ENCODE data around the gene RTL10.

RTL10 gene, protein sequence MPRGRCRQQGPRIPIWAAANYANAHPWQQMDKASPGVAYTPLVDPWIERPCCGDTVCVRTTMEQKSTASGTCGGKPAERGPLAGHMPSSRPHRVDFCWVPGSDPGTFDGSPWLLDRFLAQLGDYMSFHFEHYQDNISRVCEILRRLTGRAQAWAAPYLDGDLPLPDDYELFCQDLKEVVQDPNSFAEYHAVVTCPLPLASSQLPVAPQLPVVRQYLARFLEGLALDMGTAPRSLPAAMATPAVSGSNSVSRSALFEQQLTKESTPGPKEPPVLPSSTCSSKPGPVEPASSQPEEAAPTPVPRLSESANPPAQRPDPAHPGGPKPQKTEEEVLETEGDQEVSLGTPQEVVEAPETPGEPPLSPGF

DNA sequence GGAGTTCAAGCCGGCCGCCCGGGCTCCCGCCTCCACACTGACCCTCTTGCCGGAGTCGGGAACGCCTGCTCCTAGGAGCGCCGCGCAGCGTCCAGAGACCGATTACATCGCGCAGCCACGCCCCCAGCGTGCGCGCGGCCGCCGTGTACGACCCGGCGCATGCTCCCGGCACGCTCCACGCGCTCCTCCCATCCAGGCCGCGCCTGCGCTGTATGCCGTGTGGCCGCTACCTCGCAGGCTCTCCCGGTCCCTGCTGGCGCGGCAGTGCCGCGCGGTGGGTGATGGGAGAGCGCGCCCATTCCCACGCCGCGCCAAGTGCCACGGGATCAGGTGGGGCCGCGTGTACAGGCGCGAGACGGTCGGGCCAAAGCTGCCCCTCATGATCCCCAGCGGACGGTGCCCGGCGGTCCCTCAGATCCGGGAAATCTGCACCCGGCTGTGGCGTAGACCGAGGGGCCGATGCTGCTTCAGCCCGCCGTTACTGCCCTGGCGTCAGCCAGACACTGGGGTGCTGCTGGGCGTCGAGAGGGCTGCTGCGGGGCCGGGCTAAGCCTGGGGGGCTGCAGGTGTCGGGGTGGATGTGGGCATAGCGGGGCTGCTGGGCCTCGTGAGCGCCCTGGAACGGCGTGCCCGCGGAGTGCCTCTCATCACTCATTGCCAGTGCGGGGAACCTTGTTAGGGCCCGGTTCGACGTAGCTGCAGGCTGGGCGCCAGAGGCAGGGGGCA lies at the start of gene RTL10, which contains the start of gene GNB1L:
Gene RTL10, minus strand, starts transcription at position 97 of the 726 bp plus-strand sequence. CDS start 2,613 bp downstream, outside the sequence.
Gene GNB1L, minus strand, starts transcription at position 97 of the 726 bp plus-strand sequence. CDS start 33,519 bp downstream, outside the sequence.
- Histone ChIP-seq H3K36me3 (ENCODE audit: control insufficient read depth in 2 of 2, insufficient read depth in 2 of 2, low read length in 2 of 2) (peaks cover 12 to 14% of the 10 kb centered on the region in 2 donors), H3K4me3 (ENCODE audit: low read length in 2 of 2) (peak within 1 kb of the TSS; percentile 80 to 97), H3K27ac (ENCODE audit: low read length) (peak within 1 kb of the TSS; percentile 90), H3K4me1 (ENCODE audit: control insufficient read depth, insufficient read depth, low read length) (peaks cover 33% of the 10 kb centered on the region), H3K9me3 (ENCODE audit: control insufficient read depth in 2 of 2, low read length in 2 of 2) (no peaks in the 10 kb centered on the region), H3K27me3 (ENCODE audit: control insufficient read depth in 1 of 2, insufficient read depth in 2 of 2, low read length in 2 of 2) (no peaks in the 10 kb centered on the region), H3K9ac (ENCODE audit: low read length in 2 of 2) (peak within 1 kb of the TSS; percentile 85 to 93)

DNA sequence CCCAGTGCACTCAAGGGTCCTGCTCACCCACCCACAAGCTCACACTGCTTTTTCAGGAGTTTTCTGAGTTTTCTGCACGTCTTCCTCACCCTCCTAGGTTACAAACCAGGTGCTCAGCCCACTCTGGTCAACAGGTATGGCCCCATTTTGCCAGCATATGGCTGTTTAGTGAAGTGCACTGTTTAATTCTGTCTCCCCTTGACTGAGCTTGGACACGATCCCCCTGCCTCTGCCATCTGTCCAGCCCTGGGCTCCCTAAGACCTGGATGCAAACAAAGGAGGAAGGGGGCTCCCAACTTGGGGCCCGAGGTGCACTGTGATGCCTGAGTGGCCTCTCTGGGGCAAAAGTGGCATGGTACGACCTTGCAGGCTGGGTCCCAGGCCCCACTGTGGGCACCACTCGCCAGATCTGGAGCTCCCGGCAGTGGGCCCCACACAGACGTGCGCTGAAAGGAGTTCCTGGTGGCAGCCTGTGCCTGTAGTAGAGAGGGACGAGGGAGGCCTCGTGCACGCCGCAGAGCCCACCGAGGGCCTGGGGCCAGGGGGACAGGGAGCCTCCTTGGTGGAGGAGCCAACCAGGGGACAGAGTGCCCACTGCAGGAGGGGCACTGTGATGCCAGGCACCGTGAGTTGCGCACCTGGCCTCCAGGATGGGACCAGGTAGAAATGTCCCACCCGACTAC lies 49.6 kb upstream of the RTL10 start:
- H3K36me3 ChIP-seq (ENCODE audit: control insufficient read depth in 2 of 2, insufficient read depth in 2 of 2, low read length in 2 of 2) = peaks cover 7 to 15% of the 10 kb centered on the region in 2 donors
- no peak overlapping the region for H3K9ac ChIP-seq (ENCODE audit: low read length in 2 of 2)
- H3K27me3 ChIP-seq (ENCODE audit: control insufficient read depth in 1 of 2, insufficient read depth in 2 of 2, low read length in 2 of 2) = no peaks in the 10 kb centered on the region
- H3K27ac ChIP-seq (ENCODE audit: low read length) = no peak overlapping the region
- no peak overlapping the region for H3K4me3 ChIP-seq (ENCODE audit: low read length in 2 of 2)
- no peaks in the 10 kb centered on the region for H3K4me1 ChIP-seq (ENCODE audit: control insufficient read depth, insufficient read depth, low read length)
- no peaks in the 10 kb centered on the region for H3K9me3 ChIP-seq (ENCODE audit: control insufficient read depth in 2 of 2, low read length in 2 of 2)

DNA sequence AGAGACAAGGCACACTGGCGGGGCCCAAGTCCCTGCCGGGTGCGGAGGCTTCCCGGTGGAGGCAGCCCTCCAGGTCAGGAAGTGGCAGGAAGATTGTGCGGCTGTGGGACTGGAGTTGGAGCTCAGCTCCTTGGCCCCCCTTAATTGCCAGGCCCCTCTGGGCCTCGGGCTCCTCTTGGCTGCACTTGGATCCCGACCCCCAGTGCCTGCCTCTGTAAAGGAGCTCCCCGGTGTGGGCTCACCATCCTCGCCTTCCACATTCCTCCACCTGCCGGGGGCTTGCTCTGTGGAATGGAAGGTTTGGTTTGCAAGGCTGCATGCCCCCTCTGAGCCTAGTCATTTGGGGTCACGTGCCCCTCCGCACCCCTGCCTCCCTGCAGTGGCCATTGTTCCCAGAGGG lies 48.8 kb upstream of the RTL10 start:
- peaks cover 7 to 15% of the 10 kb centered on the region in 2 donors for H3K36me3 ChIP-seq (ENCODE audit: control insufficient read depth in 2 of 2, insufficient read depth in 2 of 2, low read length in 2 of 2)
- no peaks in the 10 kb centered on the region for H3K9me3 ChIP-seq (ENCODE audit: control insufficient read depth in 2 of 2, low read length in 2 of 2)
- no peak overlapping the region for H3K4me3 ChIP-seq (ENCODE audit: low read length in 2 of 2)
- H3K27ac ChIP-seq (ENCODE audit: low read length) = no peak overlapping the region
- no peaks in the 10 kb centered on the region for H3K4me1 ChIP-seq (ENCODE audit: control insufficient read depth, insufficient read depth, low read length)
- H3K27me3 ChIP-seq (ENCODE audit: control insufficient read depth in 1 of 2, insufficient read depth in 2 of 2, low read length in 2 of 2) = no peaks in the 10 kb centered on the region
- H3K9ac ChIP-seq (ENCODE audit: low read length in 2 of 2) = no peak overlapping the region

DNA sequence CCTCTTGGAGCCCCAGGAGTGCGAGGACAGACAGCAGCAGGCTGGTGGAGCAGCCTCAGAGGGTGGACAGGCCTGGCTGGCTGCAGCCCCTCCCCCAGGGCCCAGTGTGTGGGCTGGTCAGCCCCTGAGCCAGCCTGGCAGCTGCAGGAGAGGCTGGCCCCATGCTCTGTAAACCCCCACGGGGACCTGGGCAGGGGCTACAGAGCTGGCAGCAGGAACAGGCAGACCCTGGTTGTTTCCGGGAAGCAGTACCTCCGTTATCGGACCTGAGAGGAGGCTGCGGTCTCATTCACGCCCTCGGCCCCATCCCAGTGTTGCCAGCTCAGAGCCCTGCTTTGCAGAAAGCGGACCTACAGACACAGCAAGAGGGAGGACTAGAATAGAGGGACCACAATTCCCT lies 48.4 kb upstream of the RTL10 start:
- H3K4me1 ChIP-seq (ENCODE audit: control insufficient read depth, insufficient read depth, low read length) = no peaks in the 10 kb centered on the region
- no peaks in the 10 kb centered on the region for H3K27me3 ChIP-seq (ENCODE audit: control insufficient read depth in 1 of 2, insufficient read depth in 2 of 2, low read length in 2 of 2)
- H3K9ac ChIP-seq (ENCODE audit: low read length in 2 of 2) = no peak overlapping the region
- H3K4me3 ChIP-seq (ENCODE audit: low read length in 2 of 2) = no peak overlapping the region
- no peaks in the 10 kb centered on the region for H3K9me3 ChIP-seq (ENCODE audit: control insufficient read depth in 2 of 2, low read length in 2 of 2)
- H3K36me3 ChIP-seq (ENCODE audit: control insufficient read depth in 2 of 2, insufficient read depth in 2 of 2, low read length in 2 of 2) = peaks cover 7 to 11% of the 10 kb centered on the region in 2 donors
- no peak overlapping the region for H3K27ac ChIP-seq (ENCODE audit: low read length)

DNA sequence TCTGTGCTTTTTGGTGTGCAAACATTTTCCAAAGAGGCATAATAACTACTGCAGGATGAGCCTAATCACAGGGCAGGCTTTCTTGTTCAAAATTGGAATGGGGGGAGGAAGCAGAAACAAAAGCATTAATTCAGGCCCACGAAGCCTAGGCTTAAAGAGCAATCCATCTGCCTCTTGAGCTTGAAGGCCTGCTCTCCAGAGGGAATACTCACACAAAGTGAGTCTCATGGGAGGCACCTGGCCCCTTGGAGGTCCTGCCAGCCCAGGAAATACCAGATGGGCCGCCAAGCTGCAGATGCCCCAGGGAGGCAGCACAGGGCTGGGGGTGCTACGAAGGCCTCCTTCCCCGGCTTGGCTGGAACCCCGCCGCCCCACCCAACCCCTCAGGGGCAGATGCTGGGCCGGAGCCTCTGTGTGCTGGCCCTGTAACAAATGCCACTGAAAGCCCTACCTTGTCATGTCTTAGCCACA lies 47.6 kb upstream of the RTL10 start:
- Histone ChIP-seq H3K4me1 (ENCODE audit: control insufficient read depth, insufficient read depth, low read length) (no peaks in the 10 kb centered on the region), H3K27me3 (ENCODE audit: control insufficient read depth in 1 of 2, insufficient read depth in 2 of 2, low read length in 2 of 2) (no peaks in the 10 kb centered on the region), H3K9me3 (ENCODE audit: control insufficient read depth in 2 of 2, low read length in 2 of 2) (no peaks in the 10 kb centered on the region), H3K9ac (ENCODE audit: low read length in 2 of 2) (no peak overlapping the region), H3K4me3 (ENCODE audit: low read length in 2 of 2) (no peak overlapping the region), H3K27ac (ENCODE audit: low read length) (no peak overlapping the region), H3K36me3 (ENCODE audit: control insufficient read depth in 2 of 2, insufficient read depth in 2 of 2, low read length in 2 of 2) (peaks cover 7 to 13% of the 10 kb centered on the region in 2 donors)

DNA sequence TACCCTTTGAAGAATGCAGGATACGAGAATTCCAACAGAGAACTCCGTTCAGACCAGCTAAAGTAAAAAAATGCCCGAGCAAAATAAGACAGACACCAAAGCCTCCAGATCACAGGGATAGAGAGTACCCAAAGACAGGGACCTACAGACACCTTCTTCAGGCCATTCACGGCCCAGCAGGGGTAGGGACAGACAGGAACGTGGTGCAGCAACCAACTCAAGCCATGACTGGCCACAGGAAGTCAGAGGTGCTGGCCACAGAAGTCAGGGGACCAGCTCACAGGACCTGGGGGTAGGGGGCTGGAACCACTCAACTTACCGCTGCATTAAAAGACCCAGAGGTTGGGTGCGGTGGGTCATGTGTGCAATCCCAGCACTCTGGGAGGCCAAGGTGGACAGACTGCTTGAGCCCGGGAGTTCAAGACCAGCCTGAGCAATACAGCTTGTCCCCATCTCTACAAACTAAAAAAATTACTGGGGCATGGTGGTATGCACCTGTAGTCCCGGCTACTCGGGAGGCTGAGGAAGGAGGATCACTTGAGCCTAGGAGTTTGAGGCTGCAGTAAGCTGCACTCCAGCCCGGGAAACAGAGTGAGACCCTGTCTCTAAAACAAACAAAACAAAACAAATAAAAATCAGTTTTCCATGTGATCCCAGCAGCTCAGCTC lies 47.0 kb upstream of the RTL10 start:
- H3K27me3 ChIP-seq (ENCODE audit: control insufficient read depth in 1 of 2, insufficient read depth in 2 of 2, low read length in 2 of 2) = no peaks in the 10 kb centered on the region
- H3K36me3 ChIP-seq (ENCODE audit: control insufficient read depth in 2 of 2, insufficient read depth in 2 of 2, low read length in 2 of 2) = peaks cover 7 to 15% of the 10 kb centered on the region in 2 donors
- no peak overlapping the region for H3K4me3 ChIP-seq (ENCODE audit: low read length in 2 of 2)
- H3K9ac ChIP-seq (ENCODE audit: low read length in 2 of 2) = no peak overlapping the region
- no peaks in the 10 kb centered on the region for H3K4me1 ChIP-seq (ENCODE audit: control insufficient read depth, insufficient read depth, low read length)
- no peaks in the 10 kb centered on the region for H3K9me3 ChIP-seq (ENCODE audit: control insufficient read depth in 2 of 2, low read length in 2 of 2)
- H3K27ac ChIP-seq (ENCODE audit: low read length) = no peak overlapping the region

DNA sequence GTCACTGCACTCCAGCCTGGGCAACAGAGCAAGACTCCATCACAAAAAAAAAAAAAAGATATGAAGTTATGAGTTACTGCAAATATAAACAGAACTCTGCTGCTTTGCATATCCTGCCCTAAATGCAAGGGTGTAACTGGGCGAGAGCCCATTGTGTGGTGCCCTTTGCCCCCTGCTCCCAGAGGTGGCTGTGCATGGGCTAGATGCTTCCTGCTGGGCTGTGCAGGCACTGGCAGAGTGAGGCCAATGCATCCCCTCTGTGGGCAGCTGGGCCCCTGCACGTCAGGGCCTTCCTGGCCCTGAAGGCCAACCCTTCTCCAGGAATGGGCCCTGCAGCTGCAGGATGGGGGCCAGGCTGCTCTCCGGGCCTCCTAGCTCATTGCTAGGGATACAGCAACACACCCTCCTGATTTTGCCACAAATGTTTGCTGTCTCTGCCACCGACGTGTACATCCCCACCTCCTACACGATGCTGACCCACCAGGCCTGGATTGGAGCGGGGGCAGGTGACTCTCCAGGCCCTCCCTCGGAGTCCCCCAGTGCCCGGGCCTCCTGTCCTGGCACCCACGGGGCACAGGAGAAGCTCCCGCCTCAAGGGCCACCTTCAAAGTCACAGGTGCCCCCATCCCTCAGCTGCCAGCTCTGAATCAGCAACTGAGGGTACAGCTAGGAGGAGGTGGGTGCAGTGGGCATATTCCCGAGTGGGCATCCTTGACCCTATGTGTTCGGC lies 46.2 kb upstream of the RTL10 start:
- no peak overlapping the region for H3K9ac ChIP-seq (ENCODE audit: low read length in 2 of 2)
- peaks cover 3 to 13% of the 10 kb centered on the region in 2 donors for H3K36me3 ChIP-seq (ENCODE audit: control insufficient read depth in 2 of 2, insufficient read depth in 2 of 2, low read length in 2 of 2)
- no peaks in the 10 kb centered on the region for H3K4me1 ChIP-seq (ENCODE audit: control insufficient read depth, insufficient read depth, low read length)
- H3K27ac ChIP-seq (ENCODE audit: low read length) = no peak overlapping the region
- H3K4me3 ChIP-seq (ENCODE audit: low read length in 2 of 2) = no peak overlapping the region
- no peaks in the 10 kb centered on the region for H3K27me3 ChIP-seq (ENCODE audit: control insufficient read depth in 1 of 2, insufficient read depth in 2 of 2, low read length in 2 of 2)
- no peaks in the 10 kb centered on the region for H3K9me3 ChIP-seq (ENCODE audit: control insufficient read depth in 2 of 2, low read length in 2 of 2)

DNA sequence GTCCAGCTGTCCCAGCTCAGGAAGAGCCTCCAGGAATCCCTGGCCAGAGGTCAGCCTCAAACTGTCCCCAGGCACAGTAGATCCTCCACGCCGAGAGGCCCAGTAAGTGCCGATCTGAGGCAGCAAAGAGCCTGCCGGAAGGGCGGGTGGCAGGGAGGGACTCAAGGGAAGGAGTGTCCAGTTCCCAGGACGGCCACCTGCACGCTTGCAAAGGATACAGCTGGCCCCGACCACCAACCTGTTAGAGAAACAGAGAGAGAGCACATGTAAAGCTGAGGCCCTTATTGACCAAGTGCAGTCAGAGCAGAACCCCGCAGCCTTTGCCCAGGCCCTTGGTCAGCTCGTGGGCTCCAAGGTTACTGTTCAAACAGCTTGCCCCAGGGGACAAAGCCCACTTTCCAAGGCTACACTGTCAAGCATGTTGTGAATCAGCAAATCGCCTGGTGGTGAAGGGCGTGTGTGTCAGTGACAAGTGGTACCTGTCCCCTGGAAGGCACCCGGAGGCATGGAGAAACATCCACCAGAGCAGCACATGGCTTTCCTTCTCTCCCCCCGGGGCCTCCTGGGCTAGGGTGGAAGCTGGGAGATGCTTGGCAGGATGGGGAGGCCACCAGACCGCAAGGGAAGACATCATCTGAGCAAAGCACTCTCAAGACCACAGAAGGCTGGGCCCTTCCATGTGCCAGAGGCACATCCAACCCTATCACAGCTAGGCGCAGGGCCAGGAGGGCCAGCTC lies 44.3 kb upstream of the RTL10 start:
- H3K4me1 ChIP-seq (ENCODE audit: control insufficient read depth, insufficient read depth, low read length) = no peaks in the 10 kb centered on the region
- no peak overlapping the region for H3K4me3 ChIP-seq (ENCODE audit: low read length in 2 of 2)

DNA sequence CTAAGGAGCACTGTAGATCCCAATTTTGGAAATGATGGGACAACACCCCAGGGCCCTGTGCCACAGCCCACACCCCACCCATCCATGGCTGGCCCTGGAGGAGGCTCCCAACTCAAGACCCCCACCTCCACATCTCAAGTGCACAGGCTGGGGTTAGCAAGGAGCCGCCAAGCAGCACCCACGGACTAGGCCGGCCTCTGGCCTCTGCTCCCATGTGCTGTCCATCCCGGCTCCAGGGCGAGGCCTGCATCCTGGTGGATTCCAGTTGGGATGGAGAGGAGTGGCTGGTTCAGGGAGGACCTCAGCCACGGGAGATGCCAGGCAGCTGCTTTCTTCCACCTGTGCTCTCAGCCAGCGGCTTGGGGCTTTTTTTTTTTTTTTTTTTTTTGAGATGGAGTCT lies 43.5 kb upstream of the RTL10 start:
- Histone ChIP-seq H3K9ac (ENCODE audit: low read length in 2 of 2) (no peak overlapping the region), H3K4me3 (ENCODE audit: low read length in 2 of 2) (no peak overlapping the region), H3K4me1 (ENCODE audit: control insufficient read depth, insufficient read depth, low read length) (no peaks in the 10 kb centered on the region), H3K9me3 (ENCODE audit: control insufficient read depth in 2 of 2, low read length in 2 of 2) (no peaks in the 10 kb centered on the region), H3K27ac (ENCODE audit: low read length) (no peak overlapping the region), H3K27me3 (ENCODE audit: control insufficient read depth in 1 of 2, insufficient read depth in 2 of 2, low read length in 2 of 2) (no peaks in the 10 kb centered on the region), H3K36me3 (ENCODE audit: control insufficient read depth in 2 of 2, insufficient read depth in 2 of 2, low read length in 2 of 2) (peaks cover 8 to 25% of the 10 kb centered on the region in 2 donors)

More for the DNA sequence above, 44.3 kb upstream of the RTL10 start:
- Histone ChIP-seq H3K9me3 (ENCODE audit: control insufficient read depth in 2 of 2, low read length in 2 of 2) (no peaks in the 10 kb centered on the region), H3K36me3 (ENCODE audit: control insufficient read depth in 2 of 2, insufficient read depth in 2 of 2, low read length in 2 of 2) (peaks cover 4 to 20% of the 10 kb centered on the region in 2 donors), H3K9ac (ENCODE audit: low read length in 2 of 2) (no peak overlapping the region), H3K27ac (ENCODE audit: low read length) (no peak overlapping the region), H3K27me3 (ENCODE audit: control insufficient read depth in 1 of 2, insufficient read depth in 2 of 2, low read length in 2 of 2) (no peaks in the 10 kb centered on the region)

All from stomach smooth muscle (tissue), 2 donors.